Body of pancreas (tissue), 4 donors: ENCODE results near the gene MICU1.

Source experiments
- CTCF ChIP-seq, 7 experiments: fragments of 450-650 bp in 4 of 7; fragments of 200-600 bp in 3 of 7; sonication (generic) in 3 of 7; IDR thresholded peaks; one replicate each; pipeline ENCODE4 v1.5.1; 2016 to 2019; ENCODE audit warnings: antibody characterized with exemption in 7 of 7
- POLR2A ChIP-seq, 3 donors: fragments of 450-650 bp; IDR thresholded peaks; one replicate each; pipeline ENCODE4 v1.6.1; 2016; ENCODE audit warnings: antibody characterized with exemption in 3 of 3, mild to moderate bottlenecking in 2 of 3

DNA sequence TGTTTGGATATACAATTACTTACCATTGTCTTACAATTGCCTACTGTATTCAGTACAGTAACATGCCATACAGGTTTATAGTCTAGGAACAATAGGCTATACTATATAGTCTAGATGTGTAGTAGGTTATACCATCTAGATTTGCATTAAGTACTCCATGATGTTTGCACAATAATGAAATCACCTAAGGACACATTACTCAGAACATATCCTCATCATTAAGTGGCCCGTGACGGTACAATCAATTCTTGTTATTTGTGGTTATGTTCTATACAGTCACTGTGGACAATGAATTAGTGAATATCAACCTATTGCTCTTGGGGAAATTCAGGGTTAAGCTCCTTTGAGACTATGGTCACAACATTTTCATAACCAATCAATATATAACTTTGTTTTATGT, 75.6 kb downstream of the MICU1 start:
- TF ChIP-seq CTCF (IDR thresholded peaks at IDR 0.05) (no peak), POLR2A (IDR thresholded peaks at IDR 0.05) (no peak)
